GM12878 (cell line): Measurements from ENCODE around the gene LRRC14B.

Experiments used
- CBFB ChIP-seq: IDR thresholded peaks from 2 replicates; pipeline ENCODE4 v1.6.1; 2016; ENCODE audit warnings: antibody characterized with exemption, low read depth
- EP300 ChIP-seq, 2 experiments: fragments of 150-350 bp in 1 of 2; IDR thresholded peaks; 2 replicates each; pipeline ENCODE4 v1.6.1; 2011 to 2012; ENCODE audit warnings: low read depth in 2 of 2, low read length in 2 of 2, borderline replicate concordance in 1 of 2, improper control_type of control experiment in 1 of 2, inconsistent platforms in 1 of 2; ENCODE audit not compliant: control insufficient read depth in 1 of 2
- KDM1A ChIP-seq: fragments of 200-600 bp; sonication (generic); IDR thresholded peaks from 2 replicates; pipeline ENCODE4 v1.6.1; 2016; ENCODE audit warnings: borderline replicate concordance
- MTA2 ChIP-seq: fragments of 450-650 bp; IDR thresholded peaks from 2 replicates; pipeline ENCODE4 v1.6.1; 2016; ENCODE audit warnings: low read depth, mild to moderate bottlenecking, moderate library complexity
- PAX5 ChIP-seq: IDR thresholded peaks from 2 replicates; pipeline ENCODE4 v1.6.1; 2011; ENCODE audit warnings: low read depth, low read length, borderline replicate concordance
- POLR2A ChIP-seq: IDR thresholded peaks from 2 replicates; pipeline ENCODE4 v1.6.1; 2011; ENCODE audit warnings: low read depth, mild to moderate bottlenecking, low read length
- SUPT20H ChIP-seq: IDR thresholded peaks from 2 replicates; pipeline ENCODE4 v1.6.1; 2011; ENCODE audit warnings: low read depth, mild to moderate bottlenecking, low read length, moderate library complexity, borderline replicate concordance; ENCODE audit not compliant: control insufficient read depth
- TF ChIP-seq, protein P1 (sequence below): IDR thresholded peaks from 2 replicates; pipeline ENCODE4 v1.6.1; 2011; ENCODE audit warnings: borderline replicate concordance, low read depth, mild to moderate bottlenecking, moderate library complexity, mixed read lengths, low read length; ENCODE audit not compliant: insufficient read depth; ENCODE audit errors: extremely low read length
- TF ChIP-seq, protein P2 (sequence below), 3 experiments: IDR thresholded peaks in 2 of 3; conservative IDR thresholded peaks in 1 of 3; 2 replicates each; pipeline ENCODE4 v1.5.1; 2011; ENCODE audit warnings: low read depth in 3 of 3, low read length in 3 of 3, mild to moderate bottlenecking in 3 of 3, control low read depth in 2 of 3, moderate library complexity in 2 of 3, inconsistent platforms in 1 of 3, mixed read lengths in 1 of 3; ENCODE audit not compliant: control insufficient read depth in 2 of 3, insufficient read depth in 1 of 3; ENCODE audit errors: extremely low read depth in 1 of 3

DNA sequence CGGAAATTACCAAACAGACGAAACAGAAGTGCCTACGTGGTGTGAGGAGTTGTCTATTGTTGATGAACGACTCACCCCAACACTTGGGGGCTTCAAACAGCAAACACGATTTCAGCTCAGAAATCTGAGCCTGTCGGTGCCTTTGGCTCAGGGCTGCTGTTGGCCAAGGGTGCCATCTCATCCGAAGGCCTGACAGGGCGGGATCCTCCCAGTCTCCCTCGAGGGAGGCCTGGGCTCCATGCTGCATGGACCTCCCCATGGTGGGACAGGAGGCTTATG lies 1.3 kb downstream of the LRRC14B start:
- TF ChIP-seq, protein P1, sequence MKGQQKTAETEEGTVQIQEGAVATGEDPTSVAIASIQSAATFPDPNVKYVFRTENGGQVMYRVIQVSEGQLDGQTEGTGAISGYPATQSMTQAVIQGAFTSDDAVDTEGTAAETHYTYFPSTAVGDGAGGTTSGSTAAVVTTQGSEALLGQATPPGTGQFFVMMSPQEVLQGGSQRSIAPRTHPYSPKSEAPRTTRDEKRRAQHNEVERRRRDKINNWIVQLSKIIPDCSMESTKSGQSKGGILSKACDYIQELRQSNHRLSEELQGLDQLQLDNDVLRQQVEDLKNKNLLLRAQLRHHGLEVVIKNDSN = no peak
- TF ChIP-seq PAX5 = no peak
- TF ChIP-seq SUPT20H = no peak
- no peak for TF ChIP-seq KDM1A
- no peak for TF ChIP-seq MTA2
- TF ChIP-seq POLR2A = no peak
- TF ChIP-seq EP300 (IDR thresholded peaks at IDR 0.05; ENCODE audit: borderline replicate concordance in 1 of 2, control insufficient read depth in 1 of 2, low read depth in 2 of 2, low read length in 2 of 2) = no peak
- no peak for TF ChIP-seq CBFB
- TF ChIP-seq, protein P2, sequence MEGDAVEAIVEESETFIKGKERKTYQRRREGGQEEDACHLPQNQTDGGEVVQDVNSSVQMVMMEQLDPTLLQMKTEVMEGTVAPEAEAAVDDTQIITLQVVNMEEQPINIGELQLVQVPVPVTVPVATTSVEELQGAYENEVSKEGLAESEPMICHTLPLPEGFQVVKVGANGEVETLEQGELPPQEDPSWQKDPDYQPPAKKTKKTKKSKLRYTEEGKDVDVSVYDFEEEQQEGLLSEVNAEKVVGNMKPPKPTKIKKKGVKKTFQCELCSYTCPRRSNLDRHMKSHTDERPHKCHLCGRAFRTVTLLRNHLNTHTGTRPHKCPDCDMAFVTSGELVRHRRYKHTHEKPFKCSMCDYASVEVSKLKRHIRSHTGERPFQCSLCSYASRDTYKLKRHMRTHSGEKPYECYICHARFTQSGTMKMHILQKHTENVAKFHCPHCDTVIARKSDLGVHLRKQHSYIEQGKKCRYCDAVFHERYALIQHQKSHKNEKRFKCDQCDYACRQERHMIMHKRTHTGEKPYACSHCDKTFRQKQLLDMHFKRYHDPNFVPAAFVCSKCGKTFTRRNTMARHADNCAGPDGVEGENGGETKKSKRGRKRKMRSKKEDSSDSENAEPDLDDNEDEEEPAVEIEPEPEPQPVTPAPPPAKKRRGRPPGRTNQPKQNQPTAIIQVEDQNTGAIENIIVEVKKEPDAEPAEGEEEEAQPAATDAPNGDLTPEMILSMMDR (IDR thresholded peaks at IDR 0.05 in 2 of 3, conservative IDR thresholded peaks at IDR 0.05 in 1 of 3; ENCODE audit: control insufficient read depth in 2 of 3, extremely low read depth in 1 of 3, insufficient read depth in 1 of 3, low read depth in 3 of 3, low read length in 3 of 3) = no peak
